GM19324 (cell line): ENCODE results near the gene TINAGL1.
"Not testable (repeated sequence)": the region's sequence is repeated elsewhere in the genome, so short reads cannot be mapped to it uniquely, and the experiment has no call there.

Source experiments
- ATAC-seq: cut with Tn5 transposase; IDR thresholded peaks from one replicate; pipeline ENCODE4 v1.9.1; 2021; ENCODE audit warnings: mild to moderate bottlenecking, moderate library complexity; ENCODE audit not compliant: unreplicated experiment, low FRiP score

The TINAGL1 gene

GRCh38 chr1:31583082-31583994, 7.0 kb downstream of the TINAGL1 start:
- ATAC-seq, result no peak

- no peak for ATAC-seq
These were observed 7.9 kb downstream of the TINAGL1 start for GRCh38 chr1:31583995-31584868.

GRCh38 chr1:31584869-31585735, 8.8 kb downstream of the TINAGL1 start:
- ATAC-seq, result no peak

GRCh38 chr1:31585736-31586365, 9.5 kb downstream of the TINAGL1 start:
- no peak for ATAC-seq

- ATAC-seq, result no peak
These were observed 10.3 kb downstream of the TINAGL1 start for GRCh38 chr1:31586376-31587327.

DNA sequence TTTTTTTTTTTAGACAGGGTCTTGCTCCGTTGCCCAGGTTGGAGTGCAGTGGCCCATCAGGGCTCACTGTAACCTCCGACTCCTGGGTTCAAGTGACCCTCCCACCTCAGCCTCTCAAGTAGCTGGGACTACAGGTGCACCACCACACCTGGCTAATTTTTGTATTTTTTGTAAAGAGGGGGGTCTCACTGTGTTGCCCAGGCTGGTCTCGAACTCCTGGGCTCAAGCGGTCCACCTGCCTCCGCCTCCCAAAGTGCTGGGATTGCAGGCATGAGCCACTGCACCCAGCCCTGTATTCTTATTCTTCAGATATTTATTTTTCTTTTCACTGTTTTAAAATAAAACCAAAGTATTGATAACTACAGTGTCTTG, 11.0 kb downstream of the TINAGL1 start:
- ATAC-seq, result not testable (repeated sequence)

DNA sequence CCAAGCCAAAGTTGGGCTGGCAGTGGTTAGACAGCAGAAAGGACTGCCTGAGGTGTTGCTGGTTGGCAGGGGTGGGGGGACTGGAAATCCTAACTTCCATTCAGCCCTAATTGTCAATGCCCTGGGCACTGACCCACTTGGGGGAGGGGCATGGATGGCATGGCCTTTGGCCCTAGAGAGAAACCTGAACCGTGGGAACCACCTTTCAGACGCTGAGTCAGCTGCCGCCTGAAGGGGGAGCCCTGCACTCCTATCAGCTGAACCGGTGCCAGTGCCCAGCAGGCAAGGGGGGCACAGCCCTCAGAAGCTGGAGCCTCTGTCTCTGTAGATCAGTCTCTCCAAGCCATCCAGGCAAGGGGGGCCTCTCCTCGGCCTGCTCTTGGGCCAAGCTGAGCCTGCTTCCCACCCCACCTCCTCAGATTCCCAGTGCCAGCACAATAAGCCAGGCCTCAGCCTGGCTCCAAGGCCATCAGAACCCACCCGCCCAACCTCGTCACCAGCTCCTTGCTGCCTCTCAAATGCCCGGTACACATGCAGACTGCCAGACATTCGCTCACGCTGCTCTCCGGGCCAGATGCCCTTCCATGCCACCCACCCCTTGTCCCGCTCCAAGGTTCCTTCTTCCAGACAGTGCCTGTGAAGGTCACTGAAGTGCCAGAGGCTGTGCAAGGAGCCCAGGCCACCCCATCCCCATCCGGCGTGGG, 11.6 kb downstream of the TINAGL1 start:
- ATAC-seq, result no peak

DNA sequence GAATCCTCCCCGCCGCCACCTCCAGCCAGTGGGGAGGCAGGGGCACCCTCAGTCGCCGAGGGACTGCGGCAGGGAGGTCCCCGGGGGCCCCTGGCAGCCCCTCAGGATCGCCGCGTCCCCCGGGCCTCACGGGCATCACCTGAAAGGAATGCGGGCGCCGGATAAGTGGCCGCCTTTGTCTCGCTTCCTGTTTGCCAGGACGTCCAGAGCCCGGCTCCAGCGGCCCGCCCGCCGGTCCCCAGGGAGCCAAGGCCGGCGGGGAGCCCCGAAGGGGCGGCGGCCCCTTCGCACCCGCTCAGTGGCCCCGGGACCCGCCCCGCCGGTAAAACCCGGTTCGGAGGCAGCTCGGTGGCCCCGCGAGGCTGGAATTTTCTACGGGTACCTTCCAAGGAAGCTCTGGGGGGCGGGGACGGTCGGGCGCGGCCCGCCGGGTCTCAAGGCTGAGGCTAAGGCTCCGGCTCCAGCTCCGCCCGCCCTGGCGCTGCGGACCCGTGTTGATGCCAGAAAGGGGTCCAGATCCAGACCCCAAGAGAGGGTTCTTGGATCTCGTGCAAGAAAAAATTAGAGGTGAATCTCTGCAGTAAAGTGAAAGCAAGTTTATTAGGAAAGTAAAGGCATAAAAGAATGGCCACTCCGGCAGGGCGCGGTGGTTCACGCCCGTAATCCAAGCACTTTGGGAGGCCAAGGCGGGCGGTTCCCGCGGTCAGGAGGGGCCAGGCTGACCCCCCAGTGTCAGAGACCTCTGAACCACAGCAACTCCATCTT, 12.6 kb downstream of the TINAGL1 start:
- no peak for ATAC-seq

GRCh38 chr1:31591425-31592093, 15.2 kb downstream of the TINAGL1 start:
- no peak for ATAC-seq

- ATAC-seq, result no peak
These were observed 15.8 kb downstream of the TINAGL1 start for GRCh38 chr1:31592132-31592531.

GRCh38 chr1:31593136-31593665, 16.9 kb downstream of the TINAGL1 start:
- ATAC-seq, result no peak

DNA sequence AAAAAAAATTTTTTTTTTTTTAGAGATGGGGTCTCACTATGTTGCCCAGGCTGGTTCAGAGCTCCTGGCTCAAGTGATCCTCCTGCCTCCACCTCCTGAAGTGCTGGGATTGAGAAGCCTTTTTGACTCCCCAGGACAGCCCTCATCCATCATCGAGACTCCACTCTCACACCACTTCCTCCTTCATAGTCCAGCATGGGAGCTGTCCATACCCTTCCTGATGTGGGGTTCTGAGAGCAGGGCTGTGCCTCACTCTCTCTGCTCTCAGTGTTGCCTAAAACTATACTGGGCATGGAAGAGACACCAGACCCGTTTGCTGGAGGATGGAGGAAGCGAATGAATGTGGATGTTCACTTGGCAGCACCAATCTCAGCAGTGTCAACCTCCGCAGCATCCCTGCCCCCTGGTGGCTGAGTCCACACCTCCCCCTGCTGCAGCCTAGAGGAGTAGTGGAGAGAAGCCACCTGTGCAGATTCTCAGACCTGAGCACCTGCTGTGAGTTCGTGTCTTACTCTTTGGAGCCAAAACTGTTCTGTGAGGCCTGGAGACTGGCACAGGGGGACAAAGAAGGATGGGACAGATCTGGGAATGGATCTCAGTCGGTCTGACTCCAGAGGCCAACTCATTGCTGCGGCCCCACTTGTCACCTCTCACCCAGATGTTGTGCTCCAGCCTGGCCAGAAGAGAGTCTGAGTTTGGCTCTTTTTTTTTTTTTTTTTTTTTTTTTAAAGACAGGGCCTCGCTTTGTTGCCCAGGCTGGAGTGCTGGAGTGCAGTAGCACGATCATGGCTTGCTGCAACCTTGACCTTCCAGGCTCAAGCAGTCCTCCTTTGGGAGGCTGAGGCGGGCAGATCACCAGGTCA, 17.7 kb downstream of the TINAGL1 start:
- no peak for ATAC-seq

DNA sequence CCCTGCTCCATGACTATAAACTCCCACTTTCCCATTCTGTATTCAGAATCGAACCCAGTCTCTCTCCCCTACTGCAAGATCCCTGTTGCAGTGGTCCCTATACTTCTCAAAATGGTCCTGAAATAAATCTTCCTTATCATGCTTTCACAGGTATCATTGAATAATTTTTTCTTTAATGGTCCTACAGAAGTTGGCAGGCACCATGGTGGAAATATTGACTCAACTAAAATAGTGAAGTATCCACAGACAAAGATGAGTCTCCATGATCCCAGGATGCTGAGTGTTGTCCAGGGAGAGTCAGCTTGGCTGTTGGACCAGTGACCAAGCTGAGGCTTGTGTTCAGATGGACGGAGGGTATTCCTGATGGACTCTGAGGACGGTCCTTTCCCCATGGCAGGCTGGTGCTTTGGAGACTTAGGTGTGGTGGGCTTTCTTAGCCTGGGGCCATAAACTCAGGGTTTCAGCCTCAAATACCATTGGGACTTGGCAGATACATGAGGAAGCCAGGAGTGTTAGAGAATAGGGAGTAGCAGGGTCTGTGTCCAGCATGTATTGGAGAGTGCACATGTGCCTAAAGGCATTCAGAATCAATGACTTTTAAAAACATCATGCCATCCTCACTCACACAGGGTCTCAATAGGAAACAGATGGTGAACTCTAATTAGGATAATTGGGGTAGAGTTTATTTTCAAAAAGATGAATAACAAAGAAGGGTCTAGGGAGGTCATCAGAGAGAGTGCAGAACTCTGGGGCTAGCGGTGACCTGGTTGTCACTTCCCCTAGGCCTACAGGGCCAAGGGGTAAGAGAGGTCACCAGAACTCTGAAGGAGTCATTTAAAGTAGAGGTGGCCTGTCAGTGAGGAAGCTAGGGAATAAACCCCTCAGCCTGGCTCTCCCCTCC, 19.8 kb downstream of the TINAGL1 start:
- ATAC-seq, result no peak

GRCh38 chr1:31596737-31597097, 20.4 kb downstream of the TINAGL1 start:
- no peak for ATAC-seq

DNA sequence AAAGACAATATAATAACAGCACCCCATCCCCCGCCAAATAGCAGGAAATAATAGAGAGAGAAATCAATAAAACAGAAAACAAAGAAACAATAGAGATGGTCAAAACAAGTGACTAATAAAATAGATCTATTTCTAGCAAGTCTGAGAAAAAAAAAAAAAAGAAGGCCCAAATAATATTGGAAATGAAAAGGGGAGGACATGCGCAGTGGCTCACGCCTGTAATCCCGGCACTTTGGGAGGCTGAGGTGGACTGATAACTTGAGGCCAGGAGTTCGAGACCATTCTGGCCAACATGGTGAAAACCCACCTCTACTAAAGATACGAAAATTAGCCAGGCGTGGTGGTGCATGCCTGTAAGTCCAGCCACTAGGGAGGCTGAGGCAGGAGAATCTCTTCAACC, 22.7 kb downstream of the TINAGL1 start:
- no peak for ATAC-seq
